ENCODE data around the gene LRRC66. TPM values are rescaled to one million over a fixed set of nuclear protein-coding genes. Genes with fewer than 3 reads are reported as not detected.

Gene LRRC66
- total RNA-seq, 1 experiment from 2014 or later, result not detected

- POLR2A ChIA-PET, result no interaction called here
- Histone ChIP-seq H3K36me3 (ENCODE audit: control insufficient read depth, insufficient read depth, low read length) (no peaks in the 10 kb centered on the region), H3K9me3 (no peaks in the 10 kb centered on the region), H3K4me3 (ENCODE audit: low read depth, low read length) (no peak overlapping the region), H3K4me1 (peaks cover 4% of the 10 kb centered on the region; the same call in 1 of the 2 replicates), H3K27me3 (replicated peaks; ENCODE audit: control insufficient read depth, insufficient read depth, low read length) (no peaks in the 10 kb centered on the region)
- Mint-ChIP-seq H3K9me3 (ENCODE audit: unreplicated experiment) (no peaks in the 10 kb centered on the region), H3K36me3 (ENCODE audit: insufficient read depth, unreplicated experiment) (no peaks in the 10 kb centered on the region), H3K27me3 (ENCODE audit: insufficient read depth, unreplicated experiment) (peaks cover 3% of the 10 kb centered on the region), H3K4me3 (ENCODE audit: unreplicated experiment) (no peak overlapping the region), H3K27ac (ENCODE audit: unreplicated experiment) (no peak overlapping the region), H3K4me1 (ENCODE audit: low read depth, unreplicated experiment) (no peaks in the 10 kb centered on the region)
- TF ChIP-seq CTCF (IDR thresholded peaks at IDR 0.05; ENCODE audit: insufficient read depth in 1 of 2, low read depth in 1 of 2, low read length in 1 of 2, severe bottlenecking in 1 of 2, unreplicated experiment in 1 of 2), result no peak
- CTCF ChIA-PET, result no interaction called here
- no TSS peak for BruUV-seq (replicated peaks)
- DNase-seq, result no peak
- intact Hi-C loops (cut with micrococcal nuclease; ENCODE audit: unreplicated experiment), result loop anchor here (5.0 kb wide), 1 partner anchor 193 kb away; the partner anchor contains the start of gene DCUN1D4
Measured at GRCh38 chr4:52035190-52035589, 15.0 kb upstream of the LRRC66 start.

GRCh38 chr4:52032005-52032404, 11.8 kb upstream of the LRRC66 start:
- intact Hi-C loops (cut with micrococcal nuclease; ENCODE audit: unreplicated experiment), result no loop called here
- Histone ChIP-seq H3K4me3 (ENCODE audit: low read depth, low read length) (no peak overlapping the region), H3K27me3 (replicated peaks; ENCODE audit: control insufficient read depth, insufficient read depth, low read length) (no peaks in the 10 kb centered on the region), H3K9me3 (no peaks in the 10 kb centered on the region), H3K36me3 (ENCODE audit: control insufficient read depth, insufficient read depth, low read length) (no peaks in the 10 kb centered on the region), H3K4me1 (peaks cover 2% of the 10 kb centered on the region; the same call in 1 of the 2 replicates)
- H3K4me3 Mint-ChIP-seq (ENCODE audit: unreplicated experiment), result no peak overlapping the region
- H3K9me3 Mint-ChIP-seq (ENCODE audit: unreplicated experiment), result no peaks in the 10 kb centered on the region
- no peak overlapping the region for H3K27ac Mint-ChIP-seq (ENCODE audit: unreplicated experiment)
- H3K4me1 Mint-ChIP-seq (ENCODE audit: low read depth, unreplicated experiment), result no peaks in the 10 kb centered on the region
- CTCF ChIA-PET, result no interaction called here
- no TSS peak for BruUV-seq (replicated peaks)
- no peaks in the 10 kb centered on the region for H3K36me3 Mint-ChIP-seq (ENCODE audit: insufficient read depth, unreplicated experiment)
- H3K27me3 Mint-ChIP-seq (ENCODE audit: insufficient read depth, unreplicated experiment), result no peaks in the 10 kb centered on the region
- POLR2A ChIA-PET, result no interaction called here
- no peak for TF ChIP-seq CTCF (IDR thresholded peaks at IDR 0.05; ENCODE audit: insufficient read depth in 1 of 2, low read depth in 1 of 2, low read length in 1 of 2, severe bottlenecking in 1 of 2, unreplicated experiment in 1 of 2)
- DNase-seq, result no peak

GRCh38 chr4:52028970-52029369, 8.8 kb upstream of the LRRC66 start:
- no peaks in the 10 kb centered on the region for H3K27me3 ChIP-seq (replicated peaks; ENCODE audit: control insufficient read depth, insufficient read depth, low read length)
- Mint-ChIP-seq H3K27me3 (ENCODE audit: insufficient read depth, unreplicated experiment) (no peaks in the 10 kb centered on the region), H3K36me3 (ENCODE audit: insufficient read depth, unreplicated experiment) (no peaks in the 10 kb centered on the region), H3K27ac (ENCODE audit: unreplicated experiment) (no peak overlapping the region), H3K9me3 (ENCODE audit: unreplicated experiment) (no peaks in the 10 kb centered on the region), H3K4me3 (ENCODE audit: unreplicated experiment) (no peak overlapping the region), H3K4me1 (ENCODE audit: low read depth, unreplicated experiment) (no peaks in the 10 kb centered on the region)
- no peaks in the 10 kb centered on the region for H3K9me3 ChIP-seq
- no peak for TF ChIP-seq CTCF (IDR thresholded peaks at IDR 0.05; ENCODE audit: insufficient read depth in 1 of 2, low read depth in 1 of 2, low read length in 1 of 2, severe bottlenecking in 1 of 2, unreplicated experiment in 1 of 2)
- no peak for DNase-seq
- no TSS peak for BruUV-seq (replicated peaks)
- H3K4me1 ChIP-seq, result no peaks in the 10 kb centered on the region
- ChIA-PET CTCF (no interaction called here), POLR2A (no interaction called here)
- no peak overlapping the region for H3K4me3 ChIP-seq (ENCODE audit: low read depth, low read length)
- intact Hi-C loops (cut with micrococcal nuclease; ENCODE audit: unreplicated experiment), result no loop called here
- H3K36me3 ChIP-seq (ENCODE audit: control insufficient read depth, insufficient read depth, low read length), result no peaks in the 10 kb centered on the region

All from Caco-2 (cell line).